GM23338 (cell line): ENCODE data around the gene RNASET2. TPM values are rescaled to one million over a fixed set of nuclear protein-coding genes. Genes with fewer than 3 reads are reported as not detected.

Experiments
- ATAC-seq: fragments of 200-7000 bp; cut with Tn5 transposase; 3 replicates; pipeline ENCODE4 v1.9.1; 2020
- DNase-seq: peaks from one replicate; pipeline ENCODE4 v3.0.0-alpha.2; 2015; ENCODE audit warnings: low spot score
- H2AFZ ChIP-seq: fragments of 200-600 bp; sonication (generic); 2 replicates; pipeline ENCODE4 v1.8.0; 2016; ENCODE audit warnings: antibody characterized with exemption, mild to moderate bottlenecking, moderate library complexity
- H3F3A ChIP-seq: fragments of 200-600 bp; sonication (generic); replicated peaks from 2 replicates; pipeline ENCODE4 v1.8.0; 2017; ENCODE audit warnings: antibody characterized with exemption, mixed run types, low read depth
- H3K27ac ChIP-seq: fragments of 200-600 bp; sonication (generic); 2 replicates; pipeline ENCODE4 v1.6.1; 2016; ENCODE audit warnings: low read depth
- H3K27me3 ChIP-seq: fragments of 200-600 bp; sonication (generic); 2 replicates; pipeline ENCODE4 v1.8.0; 2016; ENCODE audit warnings: mild to moderate bottlenecking, mixed run types, moderate library complexity; ENCODE audit not compliant: insufficient read depth
- H3K36me3 ChIP-seq: fragments of 200-600 bp; sonication (generic); 2 replicates; pipeline ENCODE4 v1.8.0; 2016; ENCODE audit warnings: mild to moderate bottlenecking; ENCODE audit not compliant: insufficient read depth
- H3K4me1 ChIP-seq: fragments of 200-600 bp; sonication (generic); 2 replicates; pipeline ENCODE4 v1.8.0; 2016; ENCODE audit warnings: mild to moderate bottlenecking, moderate library complexity; ENCODE audit not compliant: insufficient read depth
- H3K4me2 ChIP-seq: fragments of 200-600 bp; sonication (generic); 2 replicates; pipeline ENCODE4 v1.7.1; 2017; ENCODE audit warnings: mixed run types
- H3K4me3 ChIP-seq: fragments of 200-600 bp; sonication (generic); 2 replicates; pipeline ENCODE4 v1.6.1; 2016; ENCODE audit warnings: mixed run types
- H3K79me2 ChIP-seq: fragments of 200-600 bp; sonication (generic); replicated peaks from 2 replicates; pipeline ENCODE4 v1.8.0; 2017; ENCODE audit warnings: mild to moderate bottlenecking; ENCODE audit not compliant: insufficient read depth
- H3K9me2 ChIP-seq: fragments of 200-600 bp; sonication (generic); 2 replicates; pipeline ENCODE4 v1.8.0; 2017; ENCODE audit not compliant: insufficient read depth
- H4K20me1 ChIP-seq: fragments of 200-600 bp; sonication (generic); replicated peaks from 2 replicates; pipeline ENCODE4 v1.8.0; 2017; ENCODE audit warnings: mild to moderate bottlenecking; ENCODE audit not compliant: insufficient read depth
- H3K27ac Mint-ChIP-seq: 2 replicates; pipeline ENCODE4 v1.8.0; 2020; ENCODE audit warnings: inconsistent platforms, mild to moderate bottlenecking, moderate library complexity, mixed read lengths
- H3K27me3 Mint-ChIP-seq: 3 replicates; pipeline ENCODE4 v1.8.0; 2022; ENCODE audit warnings: low read depth, mild to moderate bottlenecking, moderate library complexity, mixed read lengths, inconsistent platforms; ENCODE audit not compliant: insufficient read depth, poor library complexity
- H3K36me3 Mint-ChIP-seq: 3 replicates; pipeline ENCODE4 v1.8.0; 2021; ENCODE audit warnings: low read depth, mild to moderate bottlenecking, inconsistent platforms, moderate library complexity, mixed read lengths
- H3K4me1 Mint-ChIP-seq: 3 replicates; pipeline ENCODE4 v1.8.0; 2020; ENCODE audit warnings: mild to moderate bottlenecking, inconsistent platforms, mixed read lengths
- H3K4me3 Mint-ChIP-seq: 3 replicates; pipeline ENCODE4 v1.8.0; 2021; ENCODE audit warnings: moderate library complexity, mild to moderate bottlenecking, inconsistent platforms, mixed read lengths
- H3K9me3 Mint-ChIP-seq: 3 replicates; pipeline ENCODE4 v1.8.0; 2020; ENCODE audit warnings: moderate library complexity, mild to moderate bottlenecking, inconsistent platforms, mixed read lengths
- CREB1 ChIP-seq: fragments of 250-450 bp; sonication (Bioruptor Pico); IDR thresholded peaks from 2 replicates; pipeline ENCODE4 v1.5.0; 2020; ENCODE audit warnings: low read depth, mild to moderate bottlenecking, moderate library complexity
- EZH2phosphoT487 ChIP-seq: fragments of 200-600 bp; sonication (generic); IDR thresholded peaks from one replicate; pipeline ENCODE4 v1.8.1; 2018; ENCODE audit warnings: antibody characterized with exemption; ENCODE audit not compliant: unreplicated experiment
- JUNB ChIP-seq: IDR thresholded peaks from one replicate; pipeline ENCODE4 v1.6.1; 2016; ENCODE audit warnings: antibody characterized with exemption; ENCODE audit not compliant: unreplicated experiment
- POLR2AphosphoS5 ChIP-seq: IDR thresholded peaks from 2 replicates; pipeline ENCODE4 v1.6.1; 2016; ENCODE audit warnings: antibody characterized with exemption, low read depth
- ZNF114 ChIP-seq: fragments of 250-450 bp; sonication (Bioruptor Pico); IDR thresholded peaks from 2 replicates; pipeline ENCODE4 v1.5.0; 2020; ENCODE audit warnings: mild to moderate bottlenecking, moderate library complexity
- polyA plus RNA-seq: library from polyadenylated mRNA; unstranded; fragments of >200 nt; fragmentation: Nextera tagmentation; extraction: Ambion mirVana; gene quantifications from 2 replicates; pipeline ENCODE4 v1.2.1, GENCODE V29; 2016
- total RNA-seq: library from RNA; depleted of rRNA; stranded (reverse); fragments of >200 nt; shearing (Covaris generic); gene quantifications from 2 replicates; pipeline ENCODE4 v1.2.3, GENCODE V29; 2014
- TF ChIP-seq, protein P1 (sequence below): fragments of 250-450 bp; sonication (Bioruptor Pico); IDR thresholded peaks from 2 replicates; pipeline ENCODE4 v1.5.0; 2020; ENCODE audit warnings: mild to moderate bottlenecking, moderate library complexity
- TF ChIP-seq, protein P2 (sequence below): IDR thresholded peaks from 2 replicates; pipeline ENCODE4 v1.6.1; 2016; ENCODE audit warnings: antibody characterized with exemption

RNASET2 gene
- total and polyA plus RNA-seq, 2 experiments from 2014 or later: 40.5 to 62.8 TPM

DNA sequence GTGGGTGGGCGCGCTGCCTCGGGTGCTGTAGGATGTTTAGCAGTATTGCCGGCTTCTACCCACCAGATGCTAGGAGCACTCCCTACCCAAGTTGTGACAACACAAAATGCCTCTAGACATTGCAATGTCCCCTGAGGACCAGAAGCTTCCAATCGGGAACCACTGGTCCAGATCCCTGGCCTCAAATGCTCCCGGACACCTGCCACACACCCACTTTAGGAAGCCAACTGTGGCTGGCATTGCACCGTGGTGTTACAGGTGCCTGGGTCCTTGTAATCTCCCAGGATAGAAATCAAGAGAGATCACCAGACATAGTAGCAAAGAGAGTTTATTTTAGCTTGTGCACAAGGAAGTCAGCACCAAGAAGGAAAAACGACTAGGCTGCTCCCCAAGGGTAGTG lies 14.9 kb upstream of the RNASET2 start (continued):
- TF ChIP-seq, protein P1, sequence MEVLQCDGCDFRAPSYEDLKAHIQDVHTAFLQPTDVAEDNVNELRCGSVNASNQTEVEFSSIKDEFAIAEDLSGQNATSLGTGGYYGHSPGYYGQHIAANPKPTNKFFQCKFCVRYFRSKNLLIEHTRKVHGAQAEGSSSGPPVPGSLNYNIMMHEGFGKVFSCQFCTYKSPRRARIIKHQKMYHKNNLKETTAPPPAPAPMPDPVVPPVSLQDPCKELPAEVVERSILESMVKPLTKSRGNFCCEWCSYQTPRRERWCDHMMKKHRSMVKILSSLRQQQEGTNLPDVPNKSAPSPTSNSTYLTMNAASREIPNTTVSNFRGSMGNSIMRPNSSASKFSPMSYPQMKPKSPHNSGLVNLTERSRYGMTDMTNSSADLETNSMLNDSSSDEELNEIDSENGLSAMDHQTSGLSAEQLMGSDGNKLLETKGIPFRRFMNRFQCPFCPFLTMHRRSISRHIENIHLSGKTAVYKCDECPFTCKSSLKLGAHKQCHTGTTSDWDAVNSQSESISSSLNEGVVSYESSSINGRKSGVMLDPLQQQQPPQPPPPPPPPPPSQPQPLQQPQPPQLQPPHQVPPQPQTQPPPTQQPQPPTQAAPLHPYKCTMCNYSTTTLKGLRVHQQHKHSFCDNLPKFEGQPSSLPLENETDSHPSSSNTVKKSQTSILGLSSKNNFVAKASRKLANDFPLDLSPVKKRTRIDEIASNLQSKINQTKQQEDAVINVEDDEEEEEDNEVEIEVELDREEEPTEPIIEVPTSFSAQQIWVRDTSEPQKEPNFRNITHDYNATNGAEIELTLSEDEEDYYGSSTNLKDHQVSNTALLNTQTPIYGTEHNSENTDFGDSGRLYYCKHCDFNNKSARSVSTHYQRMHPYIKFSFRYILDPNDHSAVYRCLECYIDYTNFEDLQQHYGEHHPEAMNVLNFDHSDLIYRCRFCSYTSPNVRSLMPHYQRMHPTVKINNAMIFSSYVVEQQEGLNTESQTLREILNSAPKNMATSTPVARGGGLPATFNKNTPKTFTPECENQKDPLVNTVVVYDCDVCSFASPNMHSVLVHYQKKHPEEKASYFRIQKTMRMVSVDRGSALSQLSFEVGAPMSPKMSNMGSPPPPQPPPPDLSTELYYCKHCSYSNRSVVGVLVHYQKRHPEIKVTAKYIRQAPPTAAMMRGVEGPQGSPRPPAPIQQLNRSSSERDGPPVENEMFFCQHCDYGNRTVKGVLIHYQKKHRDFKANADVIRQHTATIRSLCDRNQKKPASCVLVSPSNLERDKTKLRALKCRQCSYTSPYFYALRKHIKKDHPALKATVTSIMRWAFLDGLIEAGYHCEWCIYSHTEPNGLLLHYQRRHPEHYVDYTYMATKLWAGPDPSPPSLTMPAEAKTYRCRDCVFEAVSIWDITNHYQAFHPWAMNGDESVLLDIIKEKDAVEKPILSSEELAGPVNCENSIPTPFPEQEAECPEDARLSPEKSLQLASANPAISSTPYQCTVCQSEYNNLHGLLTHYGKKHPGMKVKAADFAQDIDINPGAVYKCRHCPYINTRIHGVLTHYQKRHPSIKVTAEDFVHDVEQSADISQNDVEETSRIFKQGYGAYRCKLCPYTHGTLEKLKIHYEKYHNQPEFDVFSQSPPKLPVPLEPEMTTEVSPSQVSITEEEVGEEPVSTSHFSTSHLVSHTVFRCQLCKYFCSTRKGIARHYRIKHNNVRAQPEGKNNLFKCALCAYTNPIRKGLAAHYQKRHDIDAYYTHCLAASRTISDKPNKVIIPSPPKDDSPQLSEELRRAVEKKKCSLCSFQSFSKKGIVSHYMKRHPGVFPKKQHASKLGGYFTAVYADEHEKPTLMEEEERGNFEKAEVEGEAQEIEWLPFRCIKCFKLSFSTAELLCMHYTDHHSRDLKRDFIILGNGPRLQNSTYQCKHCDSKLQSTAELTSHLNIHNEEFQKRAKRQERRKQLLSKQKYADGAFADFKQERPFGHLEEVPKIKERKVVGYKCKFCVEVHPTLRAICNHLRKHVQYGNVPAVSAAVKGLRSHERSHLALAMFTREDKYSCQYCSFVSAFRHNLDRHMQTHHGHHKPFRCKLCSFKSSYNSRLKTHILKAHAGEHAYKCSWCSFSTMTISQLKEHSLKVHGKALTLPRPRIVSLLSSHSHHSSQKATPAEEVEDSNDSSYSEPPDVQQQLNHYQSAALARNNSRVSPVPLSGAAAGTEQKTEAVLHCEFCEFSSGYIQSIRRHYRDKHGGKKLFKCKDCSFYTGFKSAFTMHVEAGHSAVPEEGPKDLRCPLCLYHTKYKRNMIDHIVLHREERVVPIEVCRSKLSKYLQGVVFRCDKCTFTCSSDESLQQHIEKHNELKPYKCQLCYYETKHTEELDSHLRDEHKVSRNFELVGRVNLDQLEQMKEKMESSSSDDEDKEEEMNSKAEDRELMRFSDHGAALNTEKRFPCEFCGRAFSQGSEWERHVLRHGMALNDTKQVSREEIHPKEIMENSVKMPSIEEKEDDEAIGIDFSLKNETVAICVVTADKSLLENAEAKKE: no peak
- TF ChIP-seq, protein P2, sequence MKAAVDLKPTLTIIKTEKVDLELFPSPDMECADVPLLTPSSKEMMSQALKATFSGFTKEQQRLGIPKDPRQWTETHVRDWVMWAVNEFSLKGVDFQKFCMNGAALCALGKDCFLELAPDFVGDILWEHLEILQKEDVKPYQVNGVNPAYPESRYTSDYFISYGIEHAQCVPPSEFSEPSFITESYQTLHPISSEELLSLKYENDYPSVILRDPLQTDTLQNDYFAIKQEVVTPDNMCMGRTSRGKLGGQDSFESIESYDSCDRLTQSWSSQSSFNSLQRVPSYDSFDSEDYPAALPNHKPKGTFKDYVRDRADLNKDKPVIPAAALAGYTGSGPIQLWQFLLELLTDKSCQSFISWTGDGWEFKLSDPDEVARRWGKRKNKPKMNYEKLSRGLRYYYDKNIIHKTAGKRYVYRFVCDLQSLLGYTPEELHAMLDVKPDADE: no peak
- TF ChIP-seq JUNB: no peak
- no peak for TF ChIP-seq EZH2phosphoT487
- TF ChIP-seq POLR2AphosphoS5: no peak
- TF ChIP-seq CREB1 (CRISPR knock-in tag): no peak

DNA sequence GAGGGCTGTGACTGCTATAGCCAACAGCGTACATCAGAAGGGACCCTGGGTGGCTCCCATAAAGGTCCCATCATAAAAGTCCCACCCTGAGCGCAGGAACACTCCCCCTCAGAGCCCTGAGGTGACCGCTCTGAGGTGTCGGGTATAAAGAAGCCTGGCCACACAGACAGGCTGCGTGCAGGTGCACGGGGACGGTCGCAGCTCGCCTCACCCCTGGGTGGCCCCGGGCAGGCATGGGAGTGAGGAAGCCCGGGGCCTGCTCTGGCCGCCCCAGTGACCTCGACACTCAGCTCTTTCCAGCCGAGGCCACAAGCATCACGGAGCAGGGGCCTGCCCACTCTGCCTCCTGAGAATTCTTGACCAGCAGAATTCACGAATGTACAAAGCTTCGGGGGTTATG lies 14.4 kb upstream of the RNASET2 start:
- Mint-ChIP-seq H3K36me3 (peaks cover 73% of the 10 kb centered on the region), H3K27me3 (peaks cover 13% of the 10 kb centered on the region), H3K9me3 (peaks cover 48% of the 10 kb centered on the region), H3K4me1 (peaks cover 11% of the 10 kb centered on the region), H3K27ac (no peak overlapping the region), H3K4me3 (no peak overlapping the region)
- Histone ChIP-seq H3K36me3 (peaks cover 6% of the 10 kb centered on the region; the same call in 1 of the 2 replicates), H4K20me1 (no peaks in the 10 kb centered on the region), H3K27me3 (no peaks in the 10 kb centered on the region), H2AFZ (no peak overlapping the region), H3K4me1 (peaks cover 11% of the 10 kb centered on the region), H3K27ac (no peak overlapping the region), H3K4me3 (no peak overlapping the region), H3F3A (no peaks in the 10 kb centered on the region), H3K79me2 (no peaks in the 10 kb centered on the region), H3K4me2 (no peak overlapping the region), H3K9me2 (no peaks in the 10 kb centered on the region)
- DNase-seq: no peak
- ATAC-seq: no peak
- TF ChIP-seq, protein P1: no peak
- TF ChIP-seq CREB1 (CRISPR knock-in tag) (no peak), ZNF114 (CRISPR knock-in tag) (no peak)
